Heart left ventricle (tissue), 16 donors: ENCODE data around the gene GRHL1. TPM values are rescaled to one million over a fixed set of nuclear protein-coding genes. Genes with fewer than 3 reads are reported as not detected.

ENCODE experiments used
- ATAC-seq, 4 donors: fragments of 200-7000 bp; cut with Tn5 transposase; one replicate each; pipeline ENCODE4 v1.9.1; 2020 to 2022; ENCODE audit warnings: moderate library complexity in 4 of 4, mild to moderate bottlenecking in 3 of 4, moderate number of reproducible peaks in 1 of 4
- DNase-seq, 5 donors: peaks; one replicate each; pipeline ENCODE4 v3.0.0-alpha.2; 2020
- H3K27ac ChIP-seq, 12 donors: fragments of 200-600 bp; sonication (generic) in 4 of 12; one replicate each; pipeline versions ENCODE4 v1.5.0 to v1.8.0; 2016 to 2022; ENCODE audit warnings: mild to moderate bottlenecking in 2 of 12
- H3K27me3 ChIP-seq, 9 donors: fragments of 200-600 bp; sonication (generic) in 2 of 9; one replicate each; pipeline versions ENCODE4 v1.5.1 to v1.8.0; 2016 to 2022; ENCODE audit warnings: mild to moderate bottlenecking in 3 of 9
- H3K36me3 ChIP-seq, 9 donors: fragments of 200-600 bp; sonication (generic) in 2 of 9; one replicate each; pipeline versions ENCODE4 v1.5.0 to v1.8.0; 2018 to 2022; ENCODE audit warnings: mild to moderate bottlenecking in 2 of 9
- H3K4me1 ChIP-seq, 12 donors: fragments of 200-600 bp; sonication (generic) in 4 of 12; one replicate each; pipeline versions ENCODE4 v1.5.0 to v1.8.0; 2016 to 2022; ENCODE audit warnings: mild to moderate bottlenecking in 3 of 12
- H3K4me3 ChIP-seq, 12 donors: fragments of 200-600 bp; sonication (generic) in 4 of 12; one replicate each; pipeline versions ENCODE4 v1.5.0 to v1.8.0; 2017 to 2022; ENCODE audit warnings: mild to moderate bottlenecking in 9 of 12, moderate library complexity in 4 of 12
- H3K9me3 ChIP-seq, 12 donors: fragments of 200-600 bp; sonication (generic) in 4 of 12; one replicate each; pipeline versions ENCODE4 v1.5.0 to v1.8.0; 2016 to 2022; ENCODE audit warnings: mild to moderate bottlenecking in 1 of 12
- POLR2A ChIP-seq, 2 donors: fragments of 450-650 bp; IDR thresholded peaks; one replicate each; pipeline ENCODE4 v1.6.1; 2017; ENCODE audit warnings: antibody characterized with exemption in 2 of 2, mild to moderate bottlenecking in 2 of 2, moderate library complexity in 2 of 2
- WGBS, 4 donors: extraction: QIAGEN DNeasy Blood & Tissue Kit in 2 of 4; methylation state at CpG; one replicate each; pipeline versions ENCODE4 v1.1.5 to v1.1.7; 2013 to 2018; 5-methylcytosine and 5-hydroxymethylcytosine counted together
- intact Hi-C, 10 donors: fragments of 100-400 bp; cut with DNase I; formaldehyde crosslinking; loops; one replicate each; pipeline versions ENCODE4 v1.11.1 to v1.14.2; 2022
- polyA plus RNA-seq, 2 donors: library from polyadenylated mRNA; stranded (reverse); fragments of 200-250 nt; gene quantifications; one replicate each; pipeline ENCODE4 v1.2.3, GENCODE V29; 2013
- total RNA-seq, 9 donors: library from RNA; depleted of rRNA in 2 of 9; stranded (reverse); fragments of >200 nt in 2 of 9; fragmentation: NEBNext Ultra II Directional in 3 of 9; extraction: Animal tissue kit (Norgen Biotek cat#: 25700) in 3 of 9; gene quantifications; one replicate each; pipeline versions ENCODE4 v1.1.0 to v1.2.4, GENCODE V29; 2016 to 2023
- TF ChIP-seq, protein P1 (sequence below), 12 donors: fragments of 200-600 bp; sonication (generic) in 4 of 12; IDR thresholded peaks; one replicate each; pipeline versions ENCODE4 v1.5.0 to v1.8.0; 2018 to 2022; ENCODE audit warnings: antibody characterized with exemption in 12 of 12, mild to moderate bottlenecking in 5 of 12
- donor health status: ischemic (EF 13 %, LVEDD 7.1; RV severe dilation, severe dysfunction).
- donor health status: healthy with polysubstance abuse.
- donor health status: DM: no; HTN: yes; CAD: no.
- donor health status: DM: no; HTN: no; CAD: no.
- donor health status: ischemic (EF 25% LVEDD 6.9; RV normal size, moderate dysfunction).
- donor health status: ischemic (EF 25% LVEDD 5.7; RV mildly dilated, moderate dysfunction).
- donor health status: healthy.
- donor health status: DM: yes; HTN: yes; CAD: no.
- donor health status: ischemic (EF 35%, LVEDD 5.7; RV mildly dilated, moderate dysfunction).
- donor health status: nonischemic (EF 11% LVEDD 7.7; RV severe dilation, severe dysfunction).
- donor health status: DM: yes; HTN: yes; CAD: no.
- donor health status: PGD.
- donor health status: ischemic (EF 29% LVEDD 5.4; RV normal size, mild dysfunction).
- donor health status: nonischemic (EF 23%, LVEDD 6.1; RV moderate dilation, normal function).

Gene GRHL1
- total and polyA plus RNA-seq, 11 donors, result 0.50 to 2.8 (median 1.0) TPM

DNA sequence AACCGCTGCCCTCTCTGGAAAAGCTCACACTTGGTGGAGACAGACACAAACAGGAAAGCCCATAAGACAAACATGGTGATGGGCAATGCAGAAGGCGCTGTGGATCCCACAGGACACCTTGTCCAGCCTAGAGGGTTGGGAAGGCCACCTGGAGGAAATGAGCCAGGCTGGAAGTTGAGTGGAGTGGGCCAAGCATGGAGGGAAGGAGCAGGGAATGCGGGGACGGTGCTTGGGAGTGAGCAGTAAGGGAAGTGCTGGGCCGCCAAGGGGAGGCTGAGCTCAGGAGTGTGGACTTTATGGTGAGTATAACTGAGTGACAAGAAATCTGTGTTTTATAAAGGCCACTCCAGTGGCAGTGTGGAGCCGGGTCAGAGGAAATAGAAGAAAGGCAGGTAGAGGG lies 2.8 kb upstream of the GRHL1 start:
- no peaks in the 10 kb centered on the region for H3K9me3 ChIP-seq
- no peaks in the 10 kb centered on the region for H3K36me3 ChIP-seq
- H3K27ac ChIP-seq, result no peak overlapping the region
- H3K27me3 ChIP-seq, result peaks cover 0 to 36% (median 3%) of the 10 kb centered on the region in 9 donors
- TF ChIP-seq, protein P1, sequence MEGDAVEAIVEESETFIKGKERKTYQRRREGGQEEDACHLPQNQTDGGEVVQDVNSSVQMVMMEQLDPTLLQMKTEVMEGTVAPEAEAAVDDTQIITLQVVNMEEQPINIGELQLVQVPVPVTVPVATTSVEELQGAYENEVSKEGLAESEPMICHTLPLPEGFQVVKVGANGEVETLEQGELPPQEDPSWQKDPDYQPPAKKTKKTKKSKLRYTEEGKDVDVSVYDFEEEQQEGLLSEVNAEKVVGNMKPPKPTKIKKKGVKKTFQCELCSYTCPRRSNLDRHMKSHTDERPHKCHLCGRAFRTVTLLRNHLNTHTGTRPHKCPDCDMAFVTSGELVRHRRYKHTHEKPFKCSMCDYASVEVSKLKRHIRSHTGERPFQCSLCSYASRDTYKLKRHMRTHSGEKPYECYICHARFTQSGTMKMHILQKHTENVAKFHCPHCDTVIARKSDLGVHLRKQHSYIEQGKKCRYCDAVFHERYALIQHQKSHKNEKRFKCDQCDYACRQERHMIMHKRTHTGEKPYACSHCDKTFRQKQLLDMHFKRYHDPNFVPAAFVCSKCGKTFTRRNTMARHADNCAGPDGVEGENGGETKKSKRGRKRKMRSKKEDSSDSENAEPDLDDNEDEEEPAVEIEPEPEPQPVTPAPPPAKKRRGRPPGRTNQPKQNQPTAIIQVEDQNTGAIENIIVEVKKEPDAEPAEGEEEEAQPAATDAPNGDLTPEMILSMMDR (IDR thresholded peaks at IDR 0.05), result no peak
- TF ChIP-seq POLR2A (IDR thresholded peaks at IDR 0.05), result no peak
- peaks cover 0 to 15% (median 3%) of the 10 kb centered on the region in 12 donors for H3K4me1 ChIP-seq
- no peak overlapping the region for H3K4me3 ChIP-seq
- DNase-seq (no peak), ATAC-seq (no peak)
- intact Hi-C loops, result no loop called here
- 79 to 96% (median 92%) methylated on average over 5 to 6 of the region's 6 CpGs for WGBS, 4 donors

DNA sequence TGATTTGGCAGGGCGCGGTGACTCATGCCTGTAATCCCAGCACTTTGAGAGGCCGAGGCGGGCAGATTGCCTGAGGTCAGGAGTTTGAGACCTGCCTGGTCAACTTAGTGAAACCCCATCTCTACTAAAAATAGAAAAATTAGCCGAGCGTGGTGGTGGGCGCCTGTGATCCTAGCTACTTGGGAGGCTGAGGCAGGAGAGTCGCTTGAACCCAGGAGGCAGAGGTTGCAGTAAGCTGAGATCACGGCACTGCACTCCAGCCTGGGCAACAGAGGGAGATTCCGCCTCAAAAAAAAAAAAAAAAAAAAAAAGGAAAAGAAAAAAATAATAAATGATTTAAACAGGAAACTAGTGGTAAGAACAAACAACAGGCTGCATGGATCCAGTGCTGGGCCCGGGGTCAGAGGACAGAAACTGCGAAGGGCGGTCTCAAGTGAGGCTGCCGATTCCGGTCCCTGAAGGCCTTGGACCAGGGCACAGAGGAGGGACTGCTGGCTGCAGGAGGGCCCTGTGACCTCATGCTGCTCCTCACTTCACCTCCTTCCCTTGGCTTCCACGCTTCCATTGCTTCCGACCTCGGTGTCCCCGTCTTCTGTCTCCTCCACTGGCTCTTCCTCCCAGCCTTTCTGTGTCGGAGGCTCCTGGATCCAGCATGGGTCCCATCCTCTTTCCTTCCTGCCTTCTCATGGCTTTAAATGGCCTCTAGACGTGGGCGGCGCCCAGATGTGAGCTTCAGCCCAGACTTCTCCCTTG lies 2.1 kb upstream of the GRHL1 start:
- DNase-seq (no peak), ATAC-seq (no peak)
- Histone ChIP-seq H3K36me3 (no peaks in the 10 kb centered on the region), H3K27me3 (peaks cover 0 to 34% (median under 1%) of the 10 kb centered on the region in 9 donors), H3K27ac (no peak overlapping the region), H3K9me3 (no peaks in the 10 kb centered on the region), H3K4me1 (peaks cover 0 to 15% (median 3%) of the 10 kb centered on the region in 12 donors), H3K4me3 (no peak overlapping the region)
- intact Hi-C loops, result no loop called here
- WGBS, 4 donors, result 82 to 91% (median 87%) methylated on average over 23 of the region's 23 CpGs
- TF ChIP-seq POLR2A (IDR thresholded peaks at IDR 0.05), result no peak
- TF ChIP-seq, protein P1 (IDR thresholded peaks at IDR 0.05), result no peak

DNA sequence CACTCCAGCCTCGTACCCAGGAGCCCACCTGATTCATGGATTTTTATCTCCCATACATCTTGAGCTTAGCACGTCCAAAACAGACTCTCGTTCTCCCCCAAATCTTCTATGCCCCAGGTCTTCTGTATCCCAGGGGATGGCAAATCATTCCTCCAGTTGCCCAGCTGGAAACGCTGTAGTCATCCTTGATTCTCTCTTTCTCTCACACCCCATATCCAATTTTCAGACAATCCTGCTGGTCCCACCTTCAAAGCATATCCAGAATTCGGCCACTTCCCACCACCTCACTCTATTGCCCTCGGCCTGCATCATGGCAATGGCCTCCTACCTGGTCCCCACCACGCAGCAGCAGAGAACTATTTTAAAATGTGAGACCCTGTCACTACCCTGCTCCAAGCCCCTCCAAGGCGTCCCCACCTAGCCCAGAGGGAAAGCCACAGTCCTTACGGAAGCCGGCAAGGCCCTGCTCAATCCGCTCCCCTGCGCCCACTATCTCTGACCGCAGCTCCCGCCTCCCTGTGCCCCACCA lies 1.4 kb upstream of the GRHL1 start:
- ATAC-seq, result no peak
- WGBS, 4 donors, result 93 to 95% (median 93%) methylated on average over 14 of the region's 14 CpGs
- no peaks in the 10 kb centered on the region for H3K36me3 ChIP-seq
- intact Hi-C loops, result loop anchor here in 4 of 10 donors (5.0 to 10.0 kb wide), 4 partner anchors 105 to 138 kb away; partner anchors contain the start of gene TAF1B (in 2 of the 4)
- peaks cover 0 to 34% (median 0%) of the 10 kb centered on the region in 9 donors for H3K27me3 ChIP-seq
- H3K4me1 ChIP-seq, result peaks cover 0 to 15% (median 3%) of the 10 kb centered on the region in 12 donors
- no peaks in the 10 kb centered on the region for H3K9me3 ChIP-seq
- H3K27ac ChIP-seq, result no peak overlapping the region
- no peak for DNase-seq
- TF ChIP-seq, protein P1 (IDR thresholded peaks at IDR 0.05), result no peak
- H3K4me3 ChIP-seq, result peak overlapping the region in 3 of 12 donors; percentile 51 to 79 (median 78)
